ENCODE data around the gene NSUN4. TPM values are rescaled to one million over a fixed set of nuclear protein-coding genes. Genes with fewer than 3 reads are reported as not detected.

Gene NSUN4
- total and polyA plus RNA-seq, 10 of the 15 experiments (the other 5 are each of a cell fraction or from before 2014, with no cell fraction given): 22.1 to 80.2 (median 29.6) TPM

DNA sequence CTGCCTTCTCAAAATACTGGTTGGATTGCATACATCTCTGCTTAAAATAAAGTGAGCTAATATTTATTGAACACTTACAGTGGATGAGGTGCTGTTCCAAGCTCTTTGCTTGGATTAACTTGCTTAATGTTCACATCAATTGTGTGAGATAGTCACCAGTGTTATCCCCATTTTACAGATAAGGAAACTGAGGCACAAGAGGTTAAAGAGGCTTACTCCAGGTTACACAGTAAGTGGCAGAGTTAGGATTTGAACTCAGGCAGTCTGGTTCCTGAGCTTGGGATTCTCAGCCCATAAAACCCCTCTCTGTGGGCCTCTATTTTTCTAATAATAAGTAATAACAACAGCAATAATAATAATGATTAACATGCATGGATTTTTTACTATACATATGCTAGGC, 39.9 kb downstream of the NSUN4 start:
- ChIA-PET RAD21 (ENCODE audit: unreplicated experiment) (no interaction called here), POLR2A (interaction anchor here (1.0 kb wide), 1 partner anchor 16 kb away, joined by 3 read pairs; no protein-coding TSS in a partner anchor), CTCF (no interaction called here), SMC1A (ENCODE audit: uncharacterized antibody, unreplicated experiment) (no interaction called here)
- Histone ChIP-seq H3K9ac (ENCODE audit: control insufficient read depth, insufficient read depth, low read length) (no peak overlapping the region), H3K79me2 (ENCODE audit: control insufficient read depth, insufficient read depth, low read length) (no peaks in the 10 kb centered on the region), H3K27me3 (replicated peaks in 1 of 2; ENCODE audit: control insufficient read depth in 2 of 2, insufficient read depth in 2 of 2, low read length in 1 of 2) (no peaks in the 10 kb centered on the region), H3K27ac (ENCODE audit: control insufficient read depth, insufficient read depth) (no peak overlapping the region), H3K4me1 (ENCODE audit: control insufficient read depth, insufficient read depth, low read length) (no peaks in the 10 kb centered on the region), H3K36me3 (ENCODE audit: control insufficient read depth in 2 of 2, insufficient read depth in 2 of 2, low read length in 1 of 2) (no peaks in the 10 kb centered on the region), H3K9me3 (replicated peaks; ENCODE audit: control insufficient read depth, insufficient read depth, low read length) (no peaks in the 10 kb centered on the region; the same call in 2 of the 3 replicates), H3K4me2 (ENCODE audit: control insufficient read depth, insufficient read depth) (no peak overlapping the region), H2AFZ (ENCODE audit: control insufficient read depth, low read depth, low read length) (no peak overlapping the region), H4K20me1 (ENCODE audit: control insufficient read depth, insufficient read depth) (no peaks in the 10 kb centered on the region), H3K4me3 (no peak overlapping the region)
- intact Hi-C loops (cut with micrococcal nuclease; ENCODE audit: unreplicated experiment): no loop called here
- BruUV-seq (replicated peaks): no TSS peak
- FAIRE-seq (no peak), DNase-seq (ENCODE audit: low read depth, low spot score) (no peak), ATAC-seq (no peak)
- in situ Hi-C loops (cut with MboI): no loop called here
- TF ChIP-seq NFXL1 (IDR thresholded peaks at IDR 0.05; ENCODE audit: borderline replicate concordance): no peak
- no peak for TF ChIP-seq RELB (IDR thresholded peaks at IDR 0.05; ENCODE audit: low read depth)
- TF ChIP-seq RB1 (IDR thresholded peaks at IDR 0.05; ENCODE audit: borderline replicate concordance): no peak
- no peak for TF ChIP-seq IKZF2 (IDR thresholded peaks at IDR 0.05)
- no peak for TF ChIP-seq SIX5 (IDR thresholded peaks at IDR 0.05; ENCODE audit: low read depth, low read length, severe bottlenecking)
- TF ChIP-seq DPF2 (IDR thresholded peaks at IDR 0.05): no peak
- TF ChIP-seq, protein P1, sequence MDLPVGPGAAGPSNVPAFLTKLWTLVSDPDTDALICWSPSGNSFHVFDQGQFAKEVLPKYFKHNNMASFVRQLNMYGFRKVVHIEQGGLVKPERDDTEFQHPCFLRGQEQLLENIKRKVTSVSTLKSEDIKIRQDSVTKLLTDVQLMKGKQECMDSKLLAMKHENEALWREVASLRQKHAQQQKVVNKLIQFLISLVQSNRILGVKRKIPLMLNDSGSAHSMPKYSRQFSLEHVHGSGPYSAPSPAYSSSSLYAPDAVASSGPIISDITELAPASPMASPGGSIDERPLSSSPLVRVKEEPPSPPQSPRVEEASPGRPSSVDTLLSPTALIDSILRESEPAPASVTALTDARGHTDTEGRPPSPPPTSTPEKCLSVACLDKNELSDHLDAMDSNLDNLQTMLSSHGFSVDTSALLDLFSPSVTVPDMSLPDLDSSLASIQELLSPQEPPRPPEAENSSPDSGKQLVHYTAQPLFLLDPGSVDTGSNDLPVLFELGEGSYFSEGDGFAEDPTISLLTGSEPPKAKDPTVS (IDR thresholded peaks at IDR 0.05; ENCODE audit: low read depth, low read length): no peak
- no peak for TF ChIP-seq FOXM1 (IDR thresholded peaks at IDR 0.05; ENCODE audit: low read depth, low read length)
- TF ChIP-seq POLR2AphosphoS5 (IDR thresholded peaks at IDR 0.05; ENCODE audit: low read length): no peak
- TF ChIP-seq NR2C1 (IDR thresholded peaks at IDR 0.05): no peak
- TF ChIP-seq KDM1A (IDR thresholded peaks at IDR 0.05; ENCODE audit: borderline replicate concordance): no peak
- TF ChIP-seq REST (IDR thresholded peaks at IDR 0.05; ENCODE audit: low read depth, low read length): no peak
- TF ChIP-seq RCOR1 (conservative IDR thresholded peaks at IDR 0.05; ENCODE audit: low read depth, low read length): no peak
- no peak for TF ChIP-seq E4F1 (IDR thresholded peaks at IDR 0.05; ENCODE audit: borderline replicate concordance, partially characterized antibody)
- TF ChIP-seq RAD51 (IDR thresholded peaks at IDR 0.05): no peak
- no peak for TF ChIP-seq KAT2A (conservative IDR thresholded peaks at IDR 0.05; ENCODE audit: control insufficient read depth, low read depth, low read length)

All from GM12878 (cell line).